GM23338 (cell line): ENCODE results near the gene AGRN. TPM values are rescaled to one million over a fixed set of nuclear protein-coding genes. Genes with fewer than 3 reads are reported as not detected.

Experiments
- ATAC-seq: fragments of 200-7000 bp; cut with Tn5 transposase; 3 replicates; pipeline ENCODE4 v1.9.1; 2020
- DNase-seq: peaks from one replicate; pipeline ENCODE4 v3.0.0-alpha.2; 2015; ENCODE audit warnings: low spot score
- H2AFZ ChIP-seq: fragments of 200-600 bp; sonication (generic); 2 replicates; pipeline ENCODE4 v1.8.0; 2016; ENCODE audit warnings: antibody characterized with exemption, mild to moderate bottlenecking, moderate library complexity
- H3F3A ChIP-seq: fragments of 200-600 bp; sonication (generic); replicated peaks from 2 replicates; pipeline ENCODE4 v1.8.0; 2017; ENCODE audit warnings: antibody characterized with exemption, mixed run types, low read depth
- H3K27ac ChIP-seq: fragments of 200-600 bp; sonication (generic); 2 replicates; pipeline ENCODE4 v1.6.1; 2016; ENCODE audit warnings: low read depth
- H3K27me3 ChIP-seq: fragments of 200-600 bp; sonication (generic); 2 replicates; pipeline ENCODE4 v1.8.0; 2016; ENCODE audit warnings: mild to moderate bottlenecking, mixed run types, moderate library complexity; ENCODE audit not compliant: insufficient read depth
- H3K36me3 ChIP-seq: fragments of 200-600 bp; sonication (generic); 2 replicates; pipeline ENCODE4 v1.8.0; 2016; ENCODE audit warnings: mild to moderate bottlenecking; ENCODE audit not compliant: insufficient read depth
- H3K4me1 ChIP-seq: fragments of 200-600 bp; sonication (generic); 2 replicates; pipeline ENCODE4 v1.8.0; 2016; ENCODE audit warnings: mild to moderate bottlenecking, moderate library complexity; ENCODE audit not compliant: insufficient read depth
- H3K4me2 ChIP-seq: fragments of 200-600 bp; sonication (generic); 2 replicates; pipeline ENCODE4 v1.7.1; 2017; ENCODE audit warnings: mixed run types
- H3K4me3 ChIP-seq: fragments of 200-600 bp; sonication (generic); 2 replicates; pipeline ENCODE4 v1.6.1; 2016; ENCODE audit warnings: mixed run types
- H3K79me2 ChIP-seq: fragments of 200-600 bp; sonication (generic); replicated peaks from 2 replicates; pipeline ENCODE4 v1.8.0; 2017; ENCODE audit warnings: mild to moderate bottlenecking; ENCODE audit not compliant: insufficient read depth
- H3K9me2 ChIP-seq: fragments of 200-600 bp; sonication (generic); 2 replicates; pipeline ENCODE4 v1.8.0; 2017; ENCODE audit not compliant: insufficient read depth
- H4K20me1 ChIP-seq: fragments of 200-600 bp; sonication (generic); replicated peaks from 2 replicates; pipeline ENCODE4 v1.8.0; 2017; ENCODE audit warnings: mild to moderate bottlenecking; ENCODE audit not compliant: insufficient read depth
- H3K27ac Mint-ChIP-seq: 2 replicates; pipeline ENCODE4 v1.8.0; 2020; ENCODE audit warnings: inconsistent platforms, mild to moderate bottlenecking, moderate library complexity, mixed read lengths
- H3K27me3 Mint-ChIP-seq: 3 replicates; pipeline ENCODE4 v1.8.0; 2022; ENCODE audit warnings: low read depth, mild to moderate bottlenecking, moderate library complexity, mixed read lengths, inconsistent platforms; ENCODE audit not compliant: insufficient read depth, poor library complexity
- H3K36me3 Mint-ChIP-seq: 3 replicates; pipeline ENCODE4 v1.8.0; 2021; ENCODE audit warnings: low read depth, mild to moderate bottlenecking, inconsistent platforms, moderate library complexity, mixed read lengths
- H3K4me1 Mint-ChIP-seq: 3 replicates; pipeline ENCODE4 v1.8.0; 2020; ENCODE audit warnings: mild to moderate bottlenecking, inconsistent platforms, mixed read lengths
- H3K4me3 Mint-ChIP-seq: 3 replicates; pipeline ENCODE4 v1.8.0; 2021; ENCODE audit warnings: moderate library complexity, mild to moderate bottlenecking, inconsistent platforms, mixed read lengths
- H3K9me3 Mint-ChIP-seq: 3 replicates; pipeline ENCODE4 v1.8.0; 2020; ENCODE audit warnings: moderate library complexity, mild to moderate bottlenecking, inconsistent platforms, mixed read lengths
- CREB1 ChIP-seq: fragments of 250-450 bp; sonication (Bioruptor Pico); IDR thresholded peaks from 2 replicates; pipeline ENCODE4 v1.5.0; 2020; ENCODE audit warnings: low read depth, mild to moderate bottlenecking, moderate library complexity
- EZH2 ChIP-seq: fragments of 200-600 bp; sonication (generic); IDR thresholded peaks from one replicate; pipeline ENCODE4 v1.8.0; 2017; ENCODE audit warnings: antibody characterized with exemption, mild to moderate bottlenecking, low read depth; ENCODE audit not compliant: unreplicated experiment
- JUNB ChIP-seq: IDR thresholded peaks from one replicate; pipeline ENCODE4 v1.6.1; 2016; ENCODE audit warnings: antibody characterized with exemption; ENCODE audit not compliant: unreplicated experiment
- NANOG ChIP-seq: IDR thresholded peaks from 2 replicates; pipeline ENCODE4 v1.6.1; 2016; ENCODE audit warnings: antibody characterized with exemption, borderline replicate concordance
- POLR2AphosphoS5 ChIP-seq: IDR thresholded peaks from 2 replicates; pipeline ENCODE4 v1.6.1; 2016; ENCODE audit warnings: antibody characterized with exemption, low read depth
- ZNF462 ChIP-seq: fragments of 250-450 bp; sonication (Bioruptor Pico); IDR thresholded peaks from 2 replicates; pipeline ENCODE4 v1.5.0; 2020; ENCODE audit warnings: mild to moderate bottlenecking, moderate library complexity
- polyA plus RNA-seq: library from polyadenylated mRNA; unstranded; fragments of >200 nt; fragmentation: Nextera tagmentation; extraction: Ambion mirVana; gene quantifications from 2 replicates; pipeline ENCODE4 v1.2.1, GENCODE V29; 2016
- total RNA-seq: library from RNA; depleted of rRNA; stranded (reverse); fragments of >200 nt; shearing (Covaris generic); gene quantifications from 2 replicates; pipeline ENCODE4 v1.2.3, GENCODE V29; 2014

AGRN gene
- total and polyA plus RNA-seq, 2 experiments from 2014 or later: 12.3 to 185 TPM

GRCh38 chr1:995665-996633, 24.0 kb upstream of the AGRN start (continued):
- TF ChIP-seq ZNF462 (CRISPR knock-in tag) (no peak), NANOG (no peak), POLR2AphosphoS5 (no peak), EZH2 (no peak), JUNB (no peak)

- H3K36me3 Mint-ChIP-seq: peaks cover 4% of the 10 kb centered on the region
- H3K27ac Mint-ChIP-seq: no peak overlapping the region
- Histone ChIP-seq H3K36me3 (no peaks in the 10 kb centered on the region), H2AFZ (no peak overlapping the region), H3K79me2 (no peaks in the 10 kb centered on the region), H3K27ac (no peak overlapping the region), H3F3A (peaks cover 6% of the 10 kb centered on the region; the same call in 1 of the 2 replicates), H3K4me3 (no peak overlapping the region), H3K9me2 (no peaks in the 10 kb centered on the region), H3K27me3 (peaks cover 91% of the 10 kb centered on the region), H3K4me1 (peaks cover 8% of the 10 kb centered on the region), H3K4me2 (peak overlapping the region; percentile 82; the same call in 1 of the 2 replicates), H4K20me1 (no peaks in the 10 kb centered on the region)
- TF ChIP-seq CREB1 (CRISPR knock-in tag) (no peak), EZH2 (peak; percentile 36)
- peaks cover 73% of the 10 kb centered on the region for H3K27me3 Mint-ChIP-seq
- H3K9me3 Mint-ChIP-seq: peaks cover 12% of the 10 kb centered on the region
- H3K4me1 Mint-ChIP-seq: peaks cover 5% of the 10 kb centered on the region
- no peak overlapping the region for H3K4me3 Mint-ChIP-seq
- DNase-seq (peak; percentile 47), ATAC-seq (no peak; the same call in 2 of the 3 replicates)
Observed at GRCh38 chr1:996851-997712, 22.8 kb upstream of the AGRN start.
